Neural progenitor cell (in vitro differentiated cells): ENCODE data around the gene SLC43A2.

Experiments used
- EZH2 ChIP-seq: fragments of 200-600 bp; sonication (generic); IDR thresholded peaks from 2 replicates; pipeline ENCODE4 v1.6.1; 2017; ENCODE audit warnings: antibody characterized with exemption, mild to moderate bottlenecking, moderate library complexity
- TF ChIP-seq, protein P1 (sequence below): fragments of 200-600 bp; sonication (generic); IDR thresholded peaks from 2 replicates; pipeline ENCODE4 v1.5.1; 2017; ENCODE audit warnings: antibody characterized with exemption, mild to moderate bottlenecking

DNA sequence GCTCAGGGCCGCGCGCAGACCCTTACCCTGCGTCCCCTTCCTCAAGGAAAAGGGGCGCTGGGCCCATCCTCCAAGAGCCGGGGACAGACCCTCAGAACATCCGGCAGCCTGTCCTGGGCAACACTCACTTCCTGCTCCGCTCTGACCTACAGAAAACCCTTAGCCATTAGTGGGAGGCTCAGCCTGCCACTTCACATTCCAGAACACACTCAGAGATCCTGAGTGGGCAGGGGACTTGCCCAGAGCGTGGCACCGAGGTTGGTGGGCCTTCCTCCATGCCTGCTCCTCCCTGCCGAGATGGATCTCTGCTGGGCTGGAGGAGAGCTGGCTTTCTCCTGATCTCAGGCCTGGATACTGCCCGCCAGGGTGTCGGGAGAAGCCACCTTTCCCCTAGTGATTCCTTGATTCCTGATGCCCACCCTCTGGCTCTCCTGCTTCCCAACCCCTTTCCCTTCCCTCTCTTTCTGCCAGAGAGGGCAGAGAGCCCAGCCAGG is 15.4 kb upstream of the SLC43A2 start:
- TF ChIP-seq, protein P1, sequence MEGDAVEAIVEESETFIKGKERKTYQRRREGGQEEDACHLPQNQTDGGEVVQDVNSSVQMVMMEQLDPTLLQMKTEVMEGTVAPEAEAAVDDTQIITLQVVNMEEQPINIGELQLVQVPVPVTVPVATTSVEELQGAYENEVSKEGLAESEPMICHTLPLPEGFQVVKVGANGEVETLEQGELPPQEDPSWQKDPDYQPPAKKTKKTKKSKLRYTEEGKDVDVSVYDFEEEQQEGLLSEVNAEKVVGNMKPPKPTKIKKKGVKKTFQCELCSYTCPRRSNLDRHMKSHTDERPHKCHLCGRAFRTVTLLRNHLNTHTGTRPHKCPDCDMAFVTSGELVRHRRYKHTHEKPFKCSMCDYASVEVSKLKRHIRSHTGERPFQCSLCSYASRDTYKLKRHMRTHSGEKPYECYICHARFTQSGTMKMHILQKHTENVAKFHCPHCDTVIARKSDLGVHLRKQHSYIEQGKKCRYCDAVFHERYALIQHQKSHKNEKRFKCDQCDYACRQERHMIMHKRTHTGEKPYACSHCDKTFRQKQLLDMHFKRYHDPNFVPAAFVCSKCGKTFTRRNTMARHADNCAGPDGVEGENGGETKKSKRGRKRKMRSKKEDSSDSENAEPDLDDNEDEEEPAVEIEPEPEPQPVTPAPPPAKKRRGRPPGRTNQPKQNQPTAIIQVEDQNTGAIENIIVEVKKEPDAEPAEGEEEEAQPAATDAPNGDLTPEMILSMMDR, result no peak
- peak; percentile 30 for TF ChIP-seq EZH2
